H1 (cell line): Measurements from ENCODE around the gene CEP97. TPM values are rescaled to one million over a fixed set of nuclear protein-coding genes. Genes with fewer than 3 reads are reported as not detected.

Experiments
- CTCF ChIA-PET: fragments of 300-600 bp; sonication (Branson Sonifier 250); formaldehyde crosslinking; loops from one replicate; lab custom pipeline; 2021; ENCODE audit not compliant: partially characterized antibody; lab: Charles Lee
- POLR2A ChIA-PET: fragments of 300-600 bp; sonication (Branson Sonifier 250); formaldehyde crosslinking; loops from one replicate; lab custom pipeline; 2021; ENCODE audit warnings: inconsistent platforms; ENCODE audit not compliant: partially characterized antibody; lab: Charles Lee
- DNase-seq, 2 experiments: peaks; one replicate each; pipeline versions ENCODE4 v3.0.0 to v3.0.0-alpha.2; 2010 to 2022; ENCODE audit warnings: low spot score in 2 of 2, low read depth in 1 of 2, mixed read lengths in 1 of 2
- FAIRE-seq: peaks from 2 replicates; lab custom pipeline; 2011; peaks lifted over from hg19 to GRCh38; lab: Jason Lieb, UNC
- H2AFZ ChIP-seq: 2 replicates; pipeline ENCODE4 v1.8.1; 2012; ENCODE audit warnings: low read length, inconsistent platforms
- H2AK5ac ChIP-seq: 2 replicates; pipeline ENCODE4 v1.6.1; 2013; ENCODE audit warnings: low read depth, low read length
- H2BK120ac ChIP-seq: replicated peaks from 2 replicates; pipeline ENCODE3; 2013; ENCODE audit warnings: low read depth, low read length, inconsistent platforms
- H2BK12ac ChIP-seq: 2 replicates; pipeline ENCODE4 v1.6.1; 2013; ENCODE audit warnings: low read depth, low read length
- H2BK15ac ChIP-seq: 2 replicates; pipeline ENCODE4 v1.6.1; 2013; ENCODE audit warnings: low read length
- H2BK20ac ChIP-seq: 2 replicates; pipeline ENCODE4 v1.6.1; 2013; ENCODE audit warnings: low read length
- H2BK5ac ChIP-seq: 2 replicates; pipeline ENCODE4 v1.6.1; 2013; ENCODE audit warnings: low read depth, low read length
- H3K14ac ChIP-seq: 2 replicates; pipeline ENCODE4 v1.6.1; 2013; ENCODE audit warnings: inconsistent platforms; ENCODE audit not compliant: insufficient read length
- H3K18ac ChIP-seq: 2 replicates; pipeline ENCODE4 v1.6.1; 2013; ENCODE audit warnings: low read length; ENCODE audit errors: extremely low read depth
- H3K23ac ChIP-seq: 2 replicates; pipeline ENCODE4 v1.6.1; 2013; ENCODE audit warnings: inconsistent platforms; ENCODE audit not compliant: insufficient read length
- H3K23me2 ChIP-seq: 2 replicates; pipeline ENCODE4 v1.6.1; 2013; ENCODE audit warnings: low read depth, low read length
- H3K27ac ChIP-seq: 2 replicates; pipeline ENCODE4 v1.6.1; 2011; ENCODE audit warnings: low read depth, low read length, inconsistent platforms
- H3K27me3 ChIP-seq, 4 experiments: replicated peaks in 1 of 4; 1 replicate in 1 of 4; 2 replicates in 3 of 4; pipeline versions ENCODE4 v1.6.1 to v1.8.1; 2011 to 2013; ENCODE audit warnings: low read length in 3 of 4, mild to moderate bottlenecking in 3 of 4, inconsistent platforms in 2 of 4, mixed read lengths in 2 of 4, moderate library complexity in 1 of 4; ENCODE audit not compliant: control insufficient read depth in 3 of 4, insufficient read depth in 3 of 4; ENCODE audit errors: extremely low read depth in 1 of 4
- H3K36me3 ChIP-seq, 4 experiments: 2 replicates each; pipeline versions ENCODE4 v1.6.1 to v1.8.1; 2011 to 2013; ENCODE audit warnings: mild to moderate bottlenecking in 4 of 4, low read length in 3 of 4, moderate library complexity in 2 of 4, control low read depth in 1 of 4, inconsistent platforms in 1 of 4; ENCODE audit not compliant: insufficient read depth in 4 of 4, control insufficient read depth in 2 of 4
- H3K4ac ChIP-seq: replicated peaks from 2 replicates; pipeline ENCODE3; 2013; ENCODE audit warnings: low read length, low read depth, mixed read lengths, inconsistent platforms; ENCODE audit not compliant: insufficient read length
- H3K4me1 ChIP-seq, 4 experiments: replicated peaks in 1 of 4; 1 replicate in 1 of 4; 2 replicates in 3 of 4; pipeline versions ENCODE4 v1.6.1 to v1.8.1; 2011 to 2013; ENCODE audit warnings: low read length in 3 of 4, inconsistent platforms in 2 of 4, mixed read lengths in 1 of 4; ENCODE audit not compliant: insufficient read depth in 4 of 4, control insufficient read depth in 3 of 4
- H3K4me2 ChIP-seq, 2 experiments: 2 replicates each; pipeline versions ENCODE4 v1.6.1 to v1.8.1; 2011 to 2013; ENCODE audit warnings: low read depth in 2 of 2, low read length in 2 of 2, control low read depth in 1 of 2, inconsistent platforms in 1 of 2, mild to moderate bottlenecking in 1 of 2; ENCODE audit not compliant: insufficient read depth in 1 of 2
- H3K4me3 ChIP-seq, 4 experiments: fragments of 200-600, 300-600 bp in 1 of 4; sonication (generic), shearing (Covaris generic), sonication (Bioruptor Twin) in 1 of 4; 2 replicates each; pipeline versions ENCODE4 v1.5.1 to v1.8.1; 2011 to 2016; ENCODE audit warnings: low read length in 4 of 4, low read depth in 3 of 4, control low read depth in 2 of 4, inconsistent platforms in 2 of 4, mild to moderate bottlenecking in 2 of 4, mixed read lengths in 1 of 4, moderate library complexity in 1 of 4; ENCODE audit not compliant: insufficient read depth in 2 of 4; ENCODE audit errors: extremely low read depth in 1 of 4
- H3K56ac ChIP-seq: replicated peaks from 2 replicates; pipeline ENCODE3; 2013; ENCODE audit warnings: low read depth, mild to moderate bottlenecking, mixed read lengths, low read length, inconsistent platforms; ENCODE audit not compliant: insufficient read length
- H3K79me1 ChIP-seq: 2 replicates; pipeline ENCODE4 v1.6.1; 2013; ENCODE audit warnings: low read depth, low read length, control low read depth
- H3K79me2 ChIP-seq, 2 experiments: 2 replicates each; pipeline versions ENCODE4 v1.6.1 to v1.8.1; 2012 to 2013; ENCODE audit warnings: low read length in 2 of 2, mild to moderate bottlenecking in 2 of 2, inconsistent platforms in 1 of 2; ENCODE audit not compliant: insufficient read depth in 2 of 2, control insufficient read depth in 1 of 2
- H3K9ac ChIP-seq, 4 experiments: replicated peaks in 1 of 4; 1 replicate in 1 of 4; 2 replicates in 3 of 4; pipeline versions ENCODE4 v1.6.1 to v1.8.1; 2011 to 2013; ENCODE audit warnings: low read depth in 3 of 4, low read length in 3 of 4, control low read depth in 2 of 4, mild to moderate bottlenecking in 2 of 4, moderate library complexity in 2 of 4, inconsistent platforms in 1 of 4; ENCODE audit errors: extremely low read depth in 1 of 4
- H3K9me3 ChIP-seq, 2 experiments: 2 replicates each; pipeline versions ENCODE4 v1.6.1 to v1.8.1; 2012 to 2013; ENCODE audit warnings: mild to moderate bottlenecking in 2 of 2, moderate library complexity in 2 of 2, control low read depth in 1 of 2, inconsistent platforms in 1 of 2, low read depth in 1 of 2, low read length in 1 of 2, mixed read lengths in 1 of 2; ENCODE audit not compliant: insufficient read depth in 2 of 2
- H4K20me1 ChIP-seq, 2 experiments: replicated peaks in 1 of 2; 2 replicates each; pipeline versions ENCODE3 to v1.8.1; 2011 to 2013; ENCODE audit warnings: inconsistent platforms in 2 of 2, low read length in 2 of 2, mild to moderate bottlenecking in 1 of 2; ENCODE audit not compliant: insufficient read depth in 2 of 2, control insufficient read depth in 1 of 2
- H4K5ac ChIP-seq: 2 replicates; pipeline ENCODE4 v1.6.1; 2013; ENCODE audit warnings: low read length, low read depth, mixed read lengths, inconsistent platforms; ENCODE audit not compliant: insufficient read length
- H4K8ac ChIP-seq: 2 replicates; pipeline ENCODE4 v1.8.0; 2013; ENCODE audit warnings: mild to moderate bottlenecking, moderate library complexity, low read length, inconsistent platforms; ENCODE audit not compliant: insufficient read depth; ENCODE audit errors: extremely low read depth
- H4K91ac ChIP-seq: replicated peaks from 2 replicates; pipeline ENCODE3; 2013; ENCODE audit warnings: low read length, mixed read lengths, inconsistent platforms; ENCODE audit not compliant: insufficient read length
- CHD1 ChIP-seq: IDR thresholded peaks from 2 replicates; pipeline ENCODE4 v1.6.1; 2012; ENCODE audit warnings: low read depth, low read length, improper control_type of control experiment
- PHF8 ChIP-seq: fragments of 200-600 bp; sonication (generic); conservative IDR thresholded peaks from 2 replicates; pipeline ENCODE4 v1.7.1; 2012; ENCODE audit warnings: low read depth, mild to moderate bottlenecking, inconsistent platforms, low read length, moderate library complexity
- RFX5 ChIP-seq: IDR thresholded peaks from 2 replicates; pipeline ENCODE4 v1.6.1; 2011; ENCODE audit warnings: low read depth, low read length, improper control_type of control experiment, borderline replicate concordance
- TBP ChIP-seq: IDR thresholded peaks from 2 replicates; pipeline ENCODE4 v1.6.1; 2011; ENCODE audit warnings: low read depth, low read length, improper control_type of control experiment
- polyA plus RNA-seq, 7 experiments: library from polyadenylated mRNA; depleted of rRNA in 3 of 7; stranded (reverse) in 5 of 7; unstranded in 2 of 7; fragments of >200 nt in 5 of 7; fragments of 200-250 nt in 2 of 7; gene quantifications; 1 replicate in 5 of 7; 2 replicates in 1 of 7; 4 replicates in 1 of 7; pipeline versions ENCODE4 v1.2.1 to v1.2.3, GENCODE V29; 2011 to 2013; ENCODE audit warnings: missing spikeins in 2 of 7, mixed read lengths in 2 of 7
- total RNA-seq: library from RNA; stranded (reverse); fragmentation: NEBNext Ultra II Directional; extraction: Animal tissue kit (Norgen Biotek cat#: 25700); gene quantifications from 2 replicates; pipeline ENCODE4 v1.2.1, GENCODE V29; 2021
- TF ChIP-seq, protein P1 (sequence below), 3 experiments: IDR thresholded peaks; 1 replicate in 2 of 3; 2 replicates in 1 of 3; pipeline versions ENCODE4 v1.5.1 to v1.6.1; 2011; ENCODE audit warnings: low read length in 3 of 3, mild to moderate bottlenecking in 3 of 3, inconsistent platforms in 2 of 3, low read depth in 1 of 3, moderate library complexity in 1 of 3; ENCODE audit not compliant: insufficient read depth in 1 of 3; ENCODE audit errors: control extremely low read depth in 1 of 3

CEP97 gene
- total and polyA plus RNA-seq, 2 of the 8 experiments (the other 6 are each of a cell fraction or from before 2014, with no cell fraction given): 1.6 to 13.2 TPM

DNA sequence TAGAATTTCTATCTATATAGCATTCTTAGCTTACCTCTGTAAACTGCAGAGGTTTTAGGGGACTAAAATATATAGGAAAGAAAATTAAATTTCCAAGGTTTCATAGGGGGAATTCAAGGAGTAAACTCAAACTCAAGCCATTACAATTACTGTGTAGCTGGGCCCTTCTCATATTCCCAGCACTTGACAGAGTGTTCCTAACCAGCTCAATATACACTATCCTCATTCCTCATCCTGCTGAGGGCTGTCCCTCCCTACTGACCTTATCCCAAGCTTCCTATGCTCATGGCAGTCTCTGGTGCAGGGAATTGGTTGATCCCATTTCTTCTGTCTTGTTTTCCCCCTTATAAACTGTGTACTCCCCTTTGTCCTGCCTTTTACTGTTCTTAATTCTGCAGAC, 88.5 kb downstream of the CEP97 start:
- Histone ChIP-seq H2BK12ac (no peak overlapping the region), H3K4ac (no peak overlapping the region), H3K36me3 (peaks cover 0 to 5% (median 0%) of the 10 kb centered on the region in 4 experiments; a peak in 1 of 8 replicates), H3K4me3 (no peak overlapping the region), H2AFZ (no peak overlapping the region), H3K27ac (no peak overlapping the region), H3K27me3 (no peaks in the 10 kb centered on the region), H3K23me2 (no peaks in the 10 kb centered on the region), H3K14ac (no peak overlapping the region), H3K79me2 (no peaks in the 10 kb centered on the region), H2BK15ac (no peak overlapping the region), H3K56ac (no peak overlapping the region), H3K79me1 (no peaks in the 10 kb centered on the region; the same call in 1 of the 2 replicates), H3K9ac (no peak overlapping the region), H3K9me3 (no peaks in the 10 kb centered on the region), H2BK20ac (no peak overlapping the region), H3K4me1 (no peaks in the 10 kb centered on the region), H3K23ac (no peak overlapping the region), H4K5ac (no peak overlapping the region), H2AK5ac (0 out of 2 replicates have a peak overlapping the region, but pooled peaks have one; percentile 75), H4K8ac (no peak overlapping the region), H2BK120ac (no peak overlapping the region), H4K20me1 (no peaks in the 10 kb centered on the region), H3K4me2 (no peak overlapping the region), H4K91ac (no peak overlapping the region), H3K18ac (no peak overlapping the region), H2BK5ac (no peak overlapping the region)
- ChIA-PET POLR2A (interaction anchor here (0.6 to 2.6 kb wide), 3 partner anchors 32 to 127 kb away, joined by 3 to 14 read pairs (median 4); partner anchors contain the start of genes NFKBIZ and RPL24), CTCF (interaction anchor here (0.6 to 8.8 kb wide), 14 partner anchors 10 to 423 kb away, joined by 3 to 174 read pairs (median 3); partner anchors contain the start of gene NFKBIZ)
- DNase-seq (no peak), FAIRE-seq (no peak)
- TF ChIP-seq RFX5 (no peak), PHF8 (no peak), CHD1 (no peak), TBP (no peak)
- TF ChIP-seq, protein P1, sequence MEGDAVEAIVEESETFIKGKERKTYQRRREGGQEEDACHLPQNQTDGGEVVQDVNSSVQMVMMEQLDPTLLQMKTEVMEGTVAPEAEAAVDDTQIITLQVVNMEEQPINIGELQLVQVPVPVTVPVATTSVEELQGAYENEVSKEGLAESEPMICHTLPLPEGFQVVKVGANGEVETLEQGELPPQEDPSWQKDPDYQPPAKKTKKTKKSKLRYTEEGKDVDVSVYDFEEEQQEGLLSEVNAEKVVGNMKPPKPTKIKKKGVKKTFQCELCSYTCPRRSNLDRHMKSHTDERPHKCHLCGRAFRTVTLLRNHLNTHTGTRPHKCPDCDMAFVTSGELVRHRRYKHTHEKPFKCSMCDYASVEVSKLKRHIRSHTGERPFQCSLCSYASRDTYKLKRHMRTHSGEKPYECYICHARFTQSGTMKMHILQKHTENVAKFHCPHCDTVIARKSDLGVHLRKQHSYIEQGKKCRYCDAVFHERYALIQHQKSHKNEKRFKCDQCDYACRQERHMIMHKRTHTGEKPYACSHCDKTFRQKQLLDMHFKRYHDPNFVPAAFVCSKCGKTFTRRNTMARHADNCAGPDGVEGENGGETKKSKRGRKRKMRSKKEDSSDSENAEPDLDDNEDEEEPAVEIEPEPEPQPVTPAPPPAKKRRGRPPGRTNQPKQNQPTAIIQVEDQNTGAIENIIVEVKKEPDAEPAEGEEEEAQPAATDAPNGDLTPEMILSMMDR (IDR thresholded peaks at IDR 0.05; ENCODE audit: control extremely low read depth in 1 of 3, insufficient read depth in 1 of 3, low read depth in 1 of 3, low read length in 3 of 3): no peak
